ENCODE data around the gene BMP6. TPM values are rescaled to one million over a fixed set of nuclear protein-coding genes. Genes with fewer than 3 reads are reported as not detected.

BMP6 gene
- total and polyA plus RNA-seq, 10 of the 15 experiments (the other 5 are each of a cell fraction or from before 2014, with no cell fraction given) = 0.02 to 0.15 (median 0.05) TPM; not detected in 5

DNA sequence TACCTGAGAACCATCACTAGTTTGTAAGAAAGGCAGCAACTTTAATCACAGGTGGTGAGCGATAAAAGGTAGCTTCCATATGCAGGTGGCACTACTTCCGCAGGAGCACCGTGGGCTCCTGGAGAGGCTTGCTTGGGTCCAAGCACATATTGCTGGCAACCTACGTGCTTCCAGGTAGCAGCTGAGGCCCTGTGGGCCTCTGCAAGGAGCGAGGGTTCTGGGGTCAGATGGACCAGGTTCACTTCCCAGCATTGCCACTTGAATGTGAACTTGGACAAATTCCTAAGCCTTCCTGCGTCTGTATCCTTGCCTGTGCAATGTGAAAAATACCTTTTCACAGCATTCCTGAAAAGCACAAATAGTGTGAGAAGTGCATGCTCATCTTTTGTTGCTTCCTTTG lies 153.7 kb downstream of the BMP6 start:
- no peaks in the 10 kb centered on the region for H3K9me3 ChIP-seq (replicated peaks; ENCODE audit: control insufficient read depth, insufficient read depth, low read length)
- no peak overlapping the region for H3K4me2 ChIP-seq (ENCODE audit: control insufficient read depth, insufficient read depth)
- intact Hi-C loops (cut with micrococcal nuclease; ENCODE audit: unreplicated experiment) (no loop called here), in situ Hi-C loops (cut with MboI) (no loop called here)
- H3K27me3 ChIP-seq (replicated peaks in 1 of 2; ENCODE audit: control insufficient read depth in 2 of 2, insufficient read depth in 2 of 2, low read length in 1 of 2) = no peaks in the 10 kb centered on the region
- ATAC-seq (no peak), FAIRE-seq (no peak), DNase-seq (ENCODE audit: low read depth, low spot score) (no peak)
- no peaks in the 10 kb centered on the region for H3K4me1 ChIP-seq (ENCODE audit: control insufficient read depth, insufficient read depth, low read length)
- ChIA-PET SMC1A (ENCODE audit: uncharacterized antibody, unreplicated experiment) (no interaction called here), CTCF (no interaction called here), RAD21 (ENCODE audit: unreplicated experiment) (no interaction called here), POLR2A (no interaction called here)
- TF ChIP-seq RAD51 (IDR thresholded peaks at IDR 0.05) (no peak), KDM1A (IDR thresholded peaks at IDR 0.05; ENCODE audit: borderline replicate concordance) (no peak), RB1 (IDR thresholded peaks at IDR 0.05; ENCODE audit: borderline replicate concordance) (no peak), ZNF24 (IDR thresholded peaks at IDR 0.05) (no peak), ZSCAN29 (IDR thresholded peaks at IDR 0.05) (no peak), EZH2 (IDR thresholded peaks at IDR 0.05; ENCODE audit: borderline replicate concordance, control insufficient read depth, low read depth, low read length) (no peak), GATAD2B (conservative IDR thresholded peaks at IDR 0.05; ENCODE audit: low read depth) (no peak)
- TF ChIP-seq, protein P1, sequence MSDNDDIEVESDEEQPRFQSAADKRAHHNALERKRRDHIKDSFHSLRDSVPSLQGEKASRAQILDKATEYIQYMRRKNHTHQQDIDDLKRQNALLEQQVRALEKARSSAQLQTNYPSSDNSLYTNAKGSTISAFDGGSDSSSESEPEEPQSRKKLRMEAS (IDR thresholded peaks at IDR 0.05; ENCODE audit: low read depth, low read length) = no peak
- 96% methylated on average over 6 of the region's 6 CpGs for WGBS (ENCODE audit: insufficient coverage, insufficient replicate concordance, low lambda C conversion rate, missing lambda C conversion rate)
- H3K9ac ChIP-seq (ENCODE audit: control insufficient read depth, insufficient read depth, low read length) = no peak overlapping the region
- H3K79me2 ChIP-seq (ENCODE audit: control insufficient read depth, insufficient read depth, low read length) = no peaks in the 10 kb centered on the region
- H2AFZ ChIP-seq (ENCODE audit: control insufficient read depth, low read depth, low read length) = no peak overlapping the region
- peaks cover 11 to 36% of the 10 kb centered on the region in 2 experiments for H3K36me3 ChIP-seq (ENCODE audit: control insufficient read depth in 2 of 2, insufficient read depth in 2 of 2, low read length in 1 of 2)
- no peak overlapping the region for H3K27ac ChIP-seq (ENCODE audit: control insufficient read depth, insufficient read depth)
- no peak overlapping the region for H3K4me3 ChIP-seq
- no peaks in the 10 kb centered on the region for H4K20me1 ChIP-seq (ENCODE audit: control insufficient read depth, insufficient read depth)
- BruUV-seq (replicated peaks) = no TSS peak
